Activated naive CD4-positive, alpha-beta T cell treated with anti-CD3 and anti-CD28 coated beads, Interleukin-2, amount 50 U/mL, for 24 hours (primary cell): Measurements from ENCODE around the gene ANXA7.
"Not testable (repeated sequence)": the region's sequence is repeated elsewhere in the genome, so short reads cannot be mapped to it uniquely, and the experiment has no call there.

Experiments used
- H3K27ac Mint-ChIP-seq: one replicate; pipeline ENCODE4 v1.8.0; 2021; ENCODE audit warnings: mild to moderate bottlenecking, mixed read lengths
- H3K27me3 Mint-ChIP-seq: one replicate; pipeline ENCODE4 v1.8.0; 2021; ENCODE audit warnings: mixed read lengths
- H3K36me3 Mint-ChIP-seq: one replicate; pipeline ENCODE4 v1.8.0; 2021; ENCODE audit warnings: mixed read lengths
- H3K4me1 Mint-ChIP-seq: one replicate; pipeline ENCODE4 v1.8.0; 2021; ENCODE audit warnings: mixed read lengths
- H3K4me3 Mint-ChIP-seq: one replicate; pipeline ENCODE4 v1.8.0; 2021; ENCODE audit warnings: mild to moderate bottlenecking, mixed read lengths
- H3K9me3 Mint-ChIP-seq: one replicate; pipeline ENCODE4 v1.8.0; 2021; ENCODE audit warnings: mixed read lengths

The ANXA7 gene

DNA sequence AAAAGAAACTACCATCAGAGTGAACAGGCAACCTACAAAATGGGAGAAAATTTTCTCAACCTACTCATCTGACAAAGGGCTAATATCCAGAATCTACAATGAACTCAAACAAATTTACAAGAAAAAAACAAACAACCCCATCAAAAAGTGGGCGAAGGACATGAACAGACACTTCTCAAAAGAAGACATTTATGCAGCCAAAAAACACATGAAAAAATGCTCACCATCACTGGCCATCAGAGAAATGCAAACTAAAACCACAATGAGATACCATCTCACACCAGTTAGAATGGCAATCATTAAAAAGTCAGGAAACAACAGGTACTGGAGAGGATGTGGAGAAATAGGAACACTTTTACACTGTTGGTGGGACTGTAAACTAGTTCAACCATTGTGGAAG lies 85.3 kb downstream of the ANXA7 start:
- H3K27me3 Mint-ChIP-seq, H3K4me1 Mint-ChIP-seq, H3K9me3 Mint-ChIP-seq, H3K4me3 Mint-ChIP-seq, H3K36me3 Mint-ChIP-seq, H3K27ac Mint-ChIP-seq: not testable (repeated sequence)

DNA sequence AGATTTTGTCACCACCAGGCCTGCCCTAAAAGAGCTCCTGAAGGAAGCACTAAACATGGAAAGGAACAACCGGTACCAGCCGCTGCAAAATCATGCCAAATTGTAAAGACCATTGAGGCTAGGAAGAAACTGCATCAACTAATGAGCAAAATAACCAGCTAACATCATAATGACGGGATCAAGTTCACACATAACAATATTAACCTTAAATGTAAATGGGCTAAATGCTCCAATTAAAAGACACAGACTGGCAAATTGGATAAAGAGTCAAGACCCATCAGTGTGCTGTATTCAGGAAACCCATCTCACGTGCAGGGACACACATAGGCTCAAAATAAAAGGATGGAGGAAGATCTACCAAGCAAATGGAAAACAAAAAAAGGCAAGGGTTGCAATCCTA lies 88.6 kb downstream of the ANXA7 start:
- not testable (repeated sequence) for H3K4me3 Mint-ChIP-seq, H3K9me3 Mint-ChIP-seq, H3K36me3 Mint-ChIP-seq, H3K27me3 Mint-ChIP-seq, H3K4me1 Mint-ChIP-seq, H3K27ac Mint-ChIP-seq
